ENCODE measurements around the gene SMAD7.

GRCh38 chr18:48918660-48919456 lies 31.9 kb downstream of the SMAD7 start:
- no peak for TF ChIP-seq CTCF (conservative IDR thresholded peaks at IDR 0.05; ENCODE audit: low read depth, low read length)
- no peak for TF ChIP-seq EZH2 (IDR thresholded peaks at IDR 0.05; ENCODE audit: borderline replicate concordance, low read depth, low read length, poor library complexity, severe bottlenecking)

Measured in A673 (cell line).